ENCODE data around the gene FBXO36. TPM values are rescaled to one million over a fixed set of nuclear protein-coding genes. Genes with fewer than 3 reads are reported as not detected.

The FBXO36 gene
- total RNA-seq, 1 experiment from 2014 or later, result 3.8 TPM

DNA sequence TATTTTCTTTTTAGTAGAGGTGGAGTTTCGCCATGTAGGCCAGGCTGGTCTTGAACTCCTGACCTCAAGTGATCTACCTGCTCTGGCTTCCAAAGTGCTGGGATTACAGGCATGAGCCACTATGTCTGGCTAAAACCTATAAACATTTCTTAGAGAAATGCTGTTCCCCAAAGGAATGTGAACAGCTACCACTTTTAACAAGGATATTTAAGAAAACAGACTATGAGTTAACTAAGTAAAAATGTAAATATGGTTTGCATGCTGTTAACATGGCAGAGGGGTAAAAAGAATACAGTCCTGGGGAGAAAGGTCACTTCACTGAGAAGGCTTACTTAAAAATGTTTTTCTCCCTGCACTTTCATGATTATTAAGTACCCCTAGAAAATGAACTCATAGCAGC, 89.3 kb downstream of the FBXO36 start:
- no peak overlapping the region for H3K9ac ChIP-seq (ENCODE audit: low read length)
- no peak overlapping the region for H2AFZ ChIP-seq (ENCODE audit: low read depth, low read length, poor library complexity, severe bottlenecking)
- H3K27me3 ChIP-seq (ENCODE audit: insufficient read depth, low read length), result no peaks in the 10 kb centered on the region
- TF ChIP-seq, protein P1, sequence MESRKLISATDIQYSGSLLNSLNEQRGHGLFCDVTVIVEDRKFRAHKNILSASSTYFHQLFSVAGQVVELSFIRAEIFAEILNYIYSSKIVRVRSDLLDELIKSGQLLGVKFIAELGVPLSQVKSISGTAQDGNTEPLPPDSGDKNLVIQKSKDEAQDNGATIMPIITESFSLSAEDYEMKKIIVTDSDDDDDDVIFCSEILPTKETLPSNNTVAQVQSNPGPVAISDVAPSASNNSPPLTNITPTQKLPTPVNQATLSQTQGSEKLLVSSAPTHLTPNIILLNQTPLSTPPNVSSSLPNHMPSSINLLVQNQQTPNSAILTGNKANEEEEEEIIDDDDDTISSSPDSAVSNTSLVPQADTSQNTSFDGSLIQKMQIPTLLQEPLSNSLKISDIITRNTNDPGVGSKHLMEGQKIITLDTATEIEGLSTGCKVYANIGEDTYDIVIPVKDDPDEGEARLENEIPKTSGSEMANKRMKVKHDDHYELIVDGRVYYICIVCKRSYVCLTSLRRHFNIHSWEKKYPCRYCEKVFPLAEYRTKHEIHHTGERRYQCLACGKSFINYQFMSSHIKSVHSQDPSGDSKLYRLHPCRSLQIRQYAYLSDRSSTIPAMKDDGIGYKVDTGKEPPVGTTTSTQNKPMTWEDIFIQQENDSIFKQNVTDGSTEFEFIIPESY (IDR thresholded peaks at IDR 0.05; ENCODE audit: extremely low read depth, insufficient replicate concordance, low read length), result no peak
- TF ChIP-seq CEBPB (IDR thresholded peaks at IDR 0.05; ENCODE audit: low read depth), result no peak
- TF ChIP-seq, protein P2, sequence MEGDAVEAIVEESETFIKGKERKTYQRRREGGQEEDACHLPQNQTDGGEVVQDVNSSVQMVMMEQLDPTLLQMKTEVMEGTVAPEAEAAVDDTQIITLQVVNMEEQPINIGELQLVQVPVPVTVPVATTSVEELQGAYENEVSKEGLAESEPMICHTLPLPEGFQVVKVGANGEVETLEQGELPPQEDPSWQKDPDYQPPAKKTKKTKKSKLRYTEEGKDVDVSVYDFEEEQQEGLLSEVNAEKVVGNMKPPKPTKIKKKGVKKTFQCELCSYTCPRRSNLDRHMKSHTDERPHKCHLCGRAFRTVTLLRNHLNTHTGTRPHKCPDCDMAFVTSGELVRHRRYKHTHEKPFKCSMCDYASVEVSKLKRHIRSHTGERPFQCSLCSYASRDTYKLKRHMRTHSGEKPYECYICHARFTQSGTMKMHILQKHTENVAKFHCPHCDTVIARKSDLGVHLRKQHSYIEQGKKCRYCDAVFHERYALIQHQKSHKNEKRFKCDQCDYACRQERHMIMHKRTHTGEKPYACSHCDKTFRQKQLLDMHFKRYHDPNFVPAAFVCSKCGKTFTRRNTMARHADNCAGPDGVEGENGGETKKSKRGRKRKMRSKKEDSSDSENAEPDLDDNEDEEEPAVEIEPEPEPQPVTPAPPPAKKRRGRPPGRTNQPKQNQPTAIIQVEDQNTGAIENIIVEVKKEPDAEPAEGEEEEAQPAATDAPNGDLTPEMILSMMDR (IDR thresholded peaks at IDR 0.05 in 2 of 3, conservative IDR thresholded peaks at IDR 0.05 in 1 of 3; ENCODE audit: borderline replicate concordance in 1 of 3, insufficient read depth in 1 of 3, low read depth in 2 of 3, low read length in 2 of 3), result no peak
- TF ChIP-seq, protein P3, sequence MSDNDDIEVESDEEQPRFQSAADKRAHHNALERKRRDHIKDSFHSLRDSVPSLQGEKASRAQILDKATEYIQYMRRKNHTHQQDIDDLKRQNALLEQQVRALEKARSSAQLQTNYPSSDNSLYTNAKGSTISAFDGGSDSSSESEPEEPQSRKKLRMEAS (IDR thresholded peaks at IDR 0.05), result no peak
- no peak overlapping the region for H3K4me3 ChIP-seq (replicated peaks in 1 of 2; ENCODE audit: low read depth in 1 of 2, low read length in 2 of 2)
- peaks cover 0 to 3% of the 10 kb centered on the region in 2 experiments; a peak in 1 of 4 replicates for H3K4me1 ChIP-seq (ENCODE audit: control insufficient read depth in 1 of 2, insufficient read depth in 2 of 2, low read length in 2 of 2)
- CTCF ChIA-PET, result no interaction called here
- no peaks in the 10 kb centered on the region for H3K9me2 ChIP-seq (ENCODE audit: insufficient read depth)
- H4K20me1 ChIP-seq (ENCODE audit: insufficient read depth), result no peaks in the 10 kb centered on the region
- RAD21 ChIA-PET (ENCODE audit: low non-redundant PET in 1 of 2, low total read pairs in 2 of 2, uncharacterized antibody in 2 of 2, unreplicated experiment in 2 of 2), result no interaction called here
- intact Hi-C loops (cut with micrococcal nuclease), result no loop called here
- H3K4me2 ChIP-seq (ENCODE audit: low read length), result no peak overlapping the region
- no peak overlapping the region for H3K27ac ChIP-seq (ENCODE audit: low read depth, low read length)
- no peaks in the 10 kb centered on the region for H3K79me2 ChIP-seq (ENCODE audit: insufficient read depth, low read length)
- no peak for DNase-seq (ENCODE audit: low read depth, low spot score)
- H3K36me3 ChIP-seq (ENCODE audit: control insufficient read depth in 1 of 2, insufficient read depth in 2 of 2, low read length in 2 of 2), result no peaks in the 10 kb centered on the region
- ATAC-seq, result no peak
- BruUV-seq (replicated peaks), result no TSS peak
- no peaks in the 10 kb centered on the region for H3K9me3 ChIP-seq (ENCODE audit: control insufficient read depth in 1 of 2, insufficient read depth in 1 of 2, low read depth in 1 of 2, low read length in 2 of 2)
- POLR2A ChIA-PET, result no interaction called here

All from HCT116 (cell line).